ENCODE data around the gene FGFR3.

The FGFR3 gene

DNA sequence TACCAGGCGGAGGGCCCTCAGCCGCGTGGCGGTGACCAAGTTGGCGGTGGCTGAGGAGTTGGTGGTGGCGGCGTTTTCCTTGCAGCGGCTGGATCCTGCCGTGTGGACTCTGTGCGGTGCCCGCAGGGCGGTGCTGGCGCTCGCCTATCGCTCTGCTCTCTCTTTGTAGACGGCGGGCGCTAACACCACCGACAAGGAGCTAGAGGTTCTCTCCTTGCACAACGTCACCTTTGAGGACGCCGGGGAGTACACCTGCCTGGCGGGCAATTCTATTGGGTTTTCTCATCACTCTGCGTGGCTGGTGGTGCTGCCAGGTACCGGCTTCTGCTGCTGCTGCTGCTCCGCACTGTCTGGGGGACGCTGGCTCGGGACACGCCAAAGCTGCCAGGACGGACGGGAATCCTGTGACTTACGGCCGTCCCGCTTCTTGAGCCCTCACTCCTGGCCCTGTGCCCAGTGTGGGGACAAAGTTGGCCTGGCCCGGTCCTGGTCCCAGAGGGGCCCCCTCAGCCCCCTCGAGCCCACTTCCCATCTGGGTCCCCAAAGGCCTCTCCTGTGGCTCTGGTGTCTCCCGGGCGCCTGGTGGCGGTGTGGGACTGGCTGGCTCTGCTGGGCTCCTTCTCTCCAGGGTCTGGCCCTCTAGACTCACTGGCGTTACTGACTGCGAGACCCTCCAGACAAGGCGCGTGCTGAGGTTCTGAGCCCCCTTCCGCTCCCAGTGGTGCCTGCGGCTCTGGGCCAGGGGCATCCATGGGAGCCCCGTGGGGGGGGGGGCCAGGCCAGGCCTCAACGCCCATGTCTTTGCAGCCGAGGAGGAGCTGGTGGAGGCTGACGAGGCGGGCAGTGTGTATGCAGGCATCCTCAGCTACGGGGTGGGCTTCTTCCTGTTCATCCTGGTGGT lies 10.7 kb downstream of the FGFR3 start:
- no peak for DNase-seq

DNA sequence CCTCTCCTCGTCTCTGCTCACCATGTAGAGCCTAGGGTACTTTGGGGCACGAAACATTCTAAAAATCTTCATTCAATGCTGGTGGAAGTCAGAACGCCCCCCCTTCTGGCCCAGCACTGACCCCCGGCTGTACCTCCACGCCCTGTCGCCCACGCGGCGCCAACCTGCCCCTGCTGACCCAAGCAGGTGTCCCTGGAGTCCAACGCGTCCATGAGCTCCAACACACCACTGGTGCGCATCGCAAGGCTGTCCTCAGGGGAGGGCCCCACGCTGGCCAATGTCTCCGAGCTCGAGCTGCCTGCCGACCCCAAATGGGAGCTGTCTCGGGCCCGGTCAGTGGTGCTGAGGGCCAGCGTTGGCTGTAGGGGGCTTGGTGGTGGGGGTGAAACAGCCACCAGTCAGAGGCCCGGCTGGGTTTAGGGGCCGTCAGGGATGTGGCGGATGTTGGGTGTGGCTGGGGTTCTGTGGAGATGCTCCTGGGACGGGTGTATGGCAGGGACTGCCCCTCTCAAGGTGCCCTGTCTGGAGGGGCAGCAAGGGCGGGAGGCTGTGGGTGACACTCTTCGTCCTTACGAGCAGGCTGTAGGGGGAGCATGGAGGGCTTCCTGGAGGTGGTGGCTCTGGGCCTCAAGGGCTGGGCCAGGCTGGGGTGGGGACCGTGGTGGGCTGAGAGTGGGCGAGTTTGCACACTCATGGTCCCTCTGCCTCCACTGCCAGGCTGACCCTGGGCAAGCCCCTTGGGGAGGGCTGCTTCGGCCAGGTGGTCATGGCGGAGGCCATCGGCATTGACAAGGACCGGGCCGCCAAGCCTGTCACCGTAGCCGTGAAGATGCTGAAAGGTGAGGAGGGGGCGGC lies 11.8 kb downstream of the FGFR3 start:
- DNase-seq = no peak

GRCh38 chr4:1805493-1806222 lies 12.6 kb downstream of the FGFR3 start:
- peak; percentile 73 for DNase-seq

GRCh38 chr4:1806223-1806564 lies 13.1 kb downstream of the FGFR3 start:
- DNase-seq = peak; percentile 73

- DNase-seq = peak; percentile 78
Measured at GRCh38 chr4:1806596-1807331, 13.7 kb downstream of the FGFR3 start.

GRCh38 chr4:1807332-1807777 lies 14.3 kb downstream of the FGFR3 start:
- DNase-seq = peak; percentile 88

DNA sequence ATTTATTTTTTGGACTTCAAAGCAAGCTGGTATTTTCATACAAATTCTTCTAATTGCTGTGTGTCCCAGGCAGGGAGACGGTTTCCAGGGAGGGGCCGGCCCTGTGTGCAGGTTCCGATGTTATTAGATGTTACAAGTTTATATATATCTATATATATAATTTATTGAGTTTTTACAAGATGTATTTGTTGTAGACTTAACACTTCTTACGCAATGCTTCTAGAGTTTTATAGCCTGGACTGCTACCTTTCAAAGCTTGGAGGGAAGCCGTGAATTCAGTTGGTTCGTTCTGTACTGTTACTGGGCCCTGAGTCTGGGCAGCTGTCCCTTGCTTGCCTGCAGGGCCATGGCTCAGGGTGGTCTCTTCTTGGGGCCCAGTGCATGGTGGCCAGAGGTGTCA lies 15.3 kb downstream of the FGFR3 start:
- DNase-seq = no peak

DNA sequence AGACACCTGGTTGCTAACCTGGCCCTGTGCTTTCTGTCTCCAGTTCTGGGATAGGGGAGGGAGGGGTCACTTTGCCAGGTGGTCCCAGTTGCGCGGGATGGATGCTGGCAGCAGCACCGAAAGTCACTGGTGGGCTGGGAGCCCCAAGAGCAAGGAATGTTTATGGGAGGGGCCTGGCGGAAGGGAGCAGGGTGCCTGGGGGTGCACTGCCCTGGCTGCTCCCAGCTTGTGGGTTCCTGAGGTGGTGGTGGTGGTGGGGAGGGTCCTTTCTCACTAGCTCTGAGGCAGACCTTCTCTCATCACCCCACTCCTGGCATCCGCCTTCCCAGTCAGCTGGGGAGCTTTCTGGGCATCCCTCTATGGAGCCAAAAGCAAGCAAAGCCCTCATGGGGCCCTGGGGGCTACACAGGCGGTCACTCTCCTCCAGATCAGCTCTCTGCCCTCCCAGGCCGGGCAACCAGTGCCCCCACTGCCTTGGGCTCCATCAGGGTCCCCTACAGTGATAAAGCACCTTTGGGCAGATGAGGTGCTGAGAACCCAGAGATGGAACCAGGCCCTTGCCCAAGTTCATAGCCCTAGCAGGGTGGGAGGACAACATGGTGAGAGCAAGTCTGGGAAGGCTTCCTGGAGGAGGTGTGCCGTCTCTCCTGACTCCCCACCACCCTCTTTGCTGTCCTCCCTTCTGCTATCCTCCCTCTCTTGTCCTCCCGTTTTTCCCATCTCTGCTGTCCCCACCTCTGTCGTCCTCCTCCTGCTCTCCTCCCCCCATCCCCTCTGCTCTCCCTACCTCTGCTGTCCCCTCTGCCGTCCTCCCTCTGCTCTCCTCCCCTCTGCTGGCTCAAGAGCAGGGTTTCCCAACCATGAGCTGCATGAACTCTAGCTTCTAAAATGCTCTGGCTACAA lies 16.0 kb downstream of the FGFR3 start:
- no peak for DNase-seq

DNA sequence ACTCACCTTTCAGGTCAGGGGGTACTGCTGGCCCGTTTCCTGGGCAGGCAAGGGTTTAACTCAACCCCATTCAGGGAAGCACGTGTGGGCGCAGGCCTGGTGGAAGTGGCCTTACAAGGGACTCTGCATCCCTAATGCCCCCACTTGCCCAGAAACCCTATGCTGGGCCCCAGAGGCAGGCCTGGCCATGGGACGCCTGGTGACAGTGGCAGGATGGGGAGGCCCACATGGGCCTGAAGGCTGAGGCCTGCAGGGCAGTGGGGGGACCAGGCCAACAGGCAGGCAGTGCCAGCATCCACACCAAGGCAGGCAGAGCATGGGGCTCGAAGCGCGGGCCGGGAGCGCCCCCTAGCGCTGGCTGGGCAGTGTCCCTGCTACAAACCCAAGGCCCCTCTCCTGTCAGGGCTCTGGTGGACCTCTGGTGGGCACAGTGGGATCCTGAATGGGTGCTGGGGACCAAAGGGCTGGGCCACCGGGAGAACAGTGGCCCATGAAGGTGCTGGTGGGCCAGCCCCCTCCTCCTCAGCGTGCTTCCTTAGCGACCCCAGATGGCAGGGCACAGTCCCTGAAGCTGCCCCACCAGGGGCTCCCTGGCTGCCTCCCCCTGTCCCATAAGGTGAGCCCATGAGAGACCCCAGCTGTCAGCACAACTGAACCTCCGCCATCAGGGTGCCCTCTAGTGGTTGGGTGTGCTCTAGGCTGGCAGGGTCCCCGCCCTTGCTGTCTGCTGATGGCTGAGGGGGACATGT lies 16.8 kb downstream of the FGFR3 start:
- peak; percentile 88 for DNase-seq

- DNase-seq = no peak
Measured at GRCh38 chr4:1810765-1811164, 17.7 kb downstream of the FGFR3 start.

GRCh38 chr4:1812720-1813119 lies 19.6 kb downstream of the FGFR3 start:
- DNase-seq = no peak

GRCh38 chr4:1813231-1813630 lies 20.1 kb downstream of the FGFR3 start:
- DNase-seq = no peak

GRCh38 chr4:1813915-1814314 lies 20.8 kb downstream of the FGFR3 start:
- DNase-seq = peak; percentile 44

DNA sequence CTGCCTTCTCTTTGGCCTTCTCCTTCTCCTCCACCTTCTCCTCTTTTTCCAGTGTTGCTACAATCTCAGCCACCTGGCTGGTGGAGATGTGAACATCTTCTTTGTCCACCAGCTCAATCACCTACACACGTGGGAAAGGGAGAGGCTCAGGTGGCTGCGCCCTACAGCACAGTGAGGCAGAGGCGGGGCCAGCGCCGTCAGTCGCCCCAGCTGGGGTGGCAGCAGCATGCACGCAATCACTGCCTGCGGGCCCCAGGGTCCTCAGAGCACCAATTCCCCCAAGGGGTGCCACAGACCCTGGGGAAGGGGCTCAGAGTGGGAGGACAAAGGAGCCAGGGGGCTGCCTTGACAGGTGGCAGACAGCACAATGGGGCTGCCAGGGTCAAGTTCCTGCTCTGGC lies 21.4 kb downstream of the FGFR3 start:
- DNase-seq = no peak

DNA sequence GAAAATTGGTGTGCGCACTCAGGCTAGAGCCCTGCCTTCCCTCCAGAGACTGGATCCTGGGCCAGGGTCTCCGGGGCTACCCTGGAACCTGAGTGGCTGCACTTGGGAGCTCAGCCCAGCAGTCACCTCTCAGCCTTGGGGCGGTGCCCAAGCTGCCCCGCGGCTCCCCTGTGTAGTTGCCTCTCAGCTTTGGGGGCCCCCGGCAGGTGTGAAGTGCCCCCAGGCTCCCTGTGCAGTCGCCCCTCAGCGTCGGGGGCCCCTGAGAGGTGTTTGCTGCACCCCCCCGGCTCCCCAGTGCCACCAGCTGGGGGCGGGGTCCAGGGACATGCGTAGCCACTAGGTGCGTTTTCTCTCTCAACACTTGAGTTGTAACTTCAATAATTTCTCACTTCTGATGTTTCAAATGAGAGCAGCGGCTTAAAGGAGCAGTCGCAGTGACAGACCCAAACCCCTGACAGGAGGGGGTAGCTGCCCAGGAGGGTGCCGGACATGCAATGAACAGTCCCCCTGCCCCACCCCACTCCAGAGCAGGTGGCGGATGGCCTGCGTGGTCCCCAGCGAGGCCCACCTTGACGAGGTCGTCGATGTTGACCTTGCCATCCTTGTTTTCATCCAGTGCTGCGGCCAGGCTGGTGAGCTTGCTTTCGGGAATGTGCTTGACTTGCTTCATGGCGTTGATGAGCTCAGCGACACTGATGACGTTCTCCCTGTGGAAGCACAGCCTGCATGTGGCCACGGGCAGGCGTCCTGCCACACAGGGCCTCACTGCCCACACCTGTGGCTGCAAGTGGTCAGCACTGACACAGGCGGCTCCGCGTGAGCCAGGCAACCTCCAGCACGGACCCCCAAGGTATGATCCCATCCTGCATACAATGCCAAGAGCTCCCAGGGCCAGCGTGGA lies 22.3 kb downstream of the FGFR3 start:
- no peak for DNase-seq

- no peak for DNase-seq
Measured at GRCh38 chr4:1815997-1816860, 23.1 kb downstream of the FGFR3 start.

DNA sequence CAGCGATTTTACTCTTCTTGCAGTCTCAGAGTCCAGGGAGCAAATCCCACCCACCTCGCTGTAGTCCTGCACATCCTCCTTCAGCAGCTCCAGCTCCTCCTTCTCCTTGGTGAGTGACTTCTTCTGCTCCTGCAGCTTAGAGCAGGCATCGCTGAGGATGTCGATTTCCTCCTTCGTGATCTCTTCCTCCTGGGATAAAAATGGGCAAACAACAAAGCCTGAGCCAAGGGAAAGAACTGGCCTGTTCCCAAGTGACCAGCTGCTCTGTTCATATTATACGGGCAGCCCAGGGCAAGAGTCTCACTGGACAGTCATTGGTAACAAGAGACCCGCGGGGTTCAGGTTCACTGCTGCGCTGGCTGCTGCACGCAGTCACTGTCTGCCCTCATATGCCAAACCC lies 26.2 kb downstream of the FGFR3 start:
- DNase-seq = no peak

GRCh38 chr4:1819816-1820215 lies 26.7 kb downstream of the FGFR3 start:
- DNase-seq = no peak

All from DMS53 (cell line).